ENCODE measurements around the gene TLE4.

DNA sequence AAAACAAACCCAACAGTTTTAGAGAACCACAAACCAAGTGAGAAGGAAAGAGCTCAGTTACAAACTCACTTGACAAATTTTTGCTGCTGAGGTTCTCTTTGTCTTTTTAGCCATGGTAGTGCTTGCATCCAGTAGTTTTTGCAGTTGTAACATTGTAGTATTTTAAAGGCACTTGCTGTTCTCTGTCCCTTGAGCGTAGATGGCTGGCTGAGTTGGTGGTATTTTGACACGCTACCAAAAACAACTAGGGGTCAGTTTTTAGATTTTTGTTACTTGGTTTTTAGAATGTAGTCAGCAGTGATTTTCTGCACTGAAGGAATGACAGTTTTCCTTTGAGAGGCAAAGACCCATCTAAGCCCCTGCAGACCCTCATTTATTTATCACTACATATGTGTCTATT is 58.0 kb downstream of the TLE4 start:
- TF ChIP-seq, protein P1, sequence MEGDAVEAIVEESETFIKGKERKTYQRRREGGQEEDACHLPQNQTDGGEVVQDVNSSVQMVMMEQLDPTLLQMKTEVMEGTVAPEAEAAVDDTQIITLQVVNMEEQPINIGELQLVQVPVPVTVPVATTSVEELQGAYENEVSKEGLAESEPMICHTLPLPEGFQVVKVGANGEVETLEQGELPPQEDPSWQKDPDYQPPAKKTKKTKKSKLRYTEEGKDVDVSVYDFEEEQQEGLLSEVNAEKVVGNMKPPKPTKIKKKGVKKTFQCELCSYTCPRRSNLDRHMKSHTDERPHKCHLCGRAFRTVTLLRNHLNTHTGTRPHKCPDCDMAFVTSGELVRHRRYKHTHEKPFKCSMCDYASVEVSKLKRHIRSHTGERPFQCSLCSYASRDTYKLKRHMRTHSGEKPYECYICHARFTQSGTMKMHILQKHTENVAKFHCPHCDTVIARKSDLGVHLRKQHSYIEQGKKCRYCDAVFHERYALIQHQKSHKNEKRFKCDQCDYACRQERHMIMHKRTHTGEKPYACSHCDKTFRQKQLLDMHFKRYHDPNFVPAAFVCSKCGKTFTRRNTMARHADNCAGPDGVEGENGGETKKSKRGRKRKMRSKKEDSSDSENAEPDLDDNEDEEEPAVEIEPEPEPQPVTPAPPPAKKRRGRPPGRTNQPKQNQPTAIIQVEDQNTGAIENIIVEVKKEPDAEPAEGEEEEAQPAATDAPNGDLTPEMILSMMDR (IDR thresholded peaks at IDR 0.05) = no peak
- no peak for TF ChIP-seq POLR2AphosphoS5 (IDR thresholded peaks at IDR 0.05)
- TF ChIP-seq POLR2A (IDR thresholded peaks at IDR 0.05) = no peak

Measured in prostate gland (tissue), 2 donors.